HAP-1 (cell line): ENCODE measurements around the gene DAZL.
"Not testable (repeated sequence)": the region's sequence is repeated elsewhere in the genome, so short reads cannot be mapped to it uniquely, and the experiment has no call there.

Source experiments
- DNase-seq, 2 experiments: peaks; one replicate each; pipeline ENCODE4 v3.0.0-alpha.2; 2016 to 2020; ENCODE audit warnings: low spot score in 2 of 2
- H3K27me3 ChIP-seq: fragments of 250-450 bp; sonication (Bioruptor Pico); 2 replicates; pipeline ENCODE4 v1.5.1; 2020; ENCODE audit warnings: low read depth, mild to moderate bottlenecking, moderate library complexity
- H3K36me3 ChIP-seq: fragments of 250-450 bp; sonication (Bioruptor Pico); replicated peaks from 2 replicates; pipeline ENCODE4 v1.5.1; 2020; ENCODE audit warnings: mild to moderate bottlenecking
- H3K4me1 ChIP-seq: fragments of 250-450 bp; sonication (Bioruptor Pico); 2 replicates; pipeline ENCODE4 v1.5.1; 2020; ENCODE audit warnings: mild to moderate bottlenecking
- H3K4me3 ChIP-seq: fragments of 250-450 bp; sonication (Bioruptor Pico); 2 replicates; pipeline ENCODE4 v1.5.1; 2020; ENCODE audit warnings: mild to moderate bottlenecking, moderate library complexity
- H3K9me3 ChIP-seq: fragments of 250-450 bp; sonication (Bioruptor Pico); 2 replicates; pipeline ENCODE4 v1.5.1; 2020; ENCODE audit warnings: mild to moderate bottlenecking, moderate library complexity
- in situ Hi-C: fragments of 300-500 bp; cut with MboI; formaldehyde crosslinking; loops from 3 replicates; pipeline ENCODE4 v1.14.3; 2020; ENCODE audit warnings: low sequenced_read_pairs, inconsistent platforms, mixed read lengths

The DAZL gene

GRCh38 chr3:16604887-16605602 is at the start of gene DAZL:
Gene DAZL, minus strand, starts transcription at chr3:16605423. Its CDS starts 218 bp downstream, at chr3:16605205.
- no peaks in the 10 kb centered on the region for H3K36me3 ChIP-seq
- H3K27me3 ChIP-seq, result no peaks in the 10 kb centered on the region
- H3K9me3 ChIP-seq, result no peaks in the 10 kb centered on the region
- in situ Hi-C loops, result loop anchor here (10.0 kb wide), 1 partner anchor 630 kb away; no protein-coding TSS in a partner anchor
- no peak within 1 kb of the TSS for H3K4me3 ChIP-seq
- H3K4me1 ChIP-seq, result peaks cover 55% of the 10 kb centered on the region
- DNase-seq, result no peak

- Histone ChIP-seq H3K4me1 (peaks cover 34% of the 10 kb centered on the region), H3K27me3 (no peaks in the 10 kb centered on the region), H3K4me3 (no peak overlapping the region), H3K36me3 (peaks cover 16% of the 10 kb centered on the region), H3K9me3 (no peaks in the 10 kb centered on the region)
- no peak for DNase-seq
- in situ Hi-C loops, result no loop called here
These were observed 49.8 kb upstream of the DAZL start for GRCh38 chr3:16654976-16655375.

GRCh38 chr3:16653712-16654111 is 48.5 kb upstream of the DAZL start:
- Histone ChIP-seq H3K27me3 (no peaks in the 10 kb centered on the region), H3K4me1 (peaks cover 29% of the 10 kb centered on the region), H3K9me3 (no peaks in the 10 kb centered on the region), H3K4me3 (no peak overlapping the region), H3K36me3 (peaks cover 20% of the 10 kb centered on the region)
- in situ Hi-C loops, result no loop called here
- DNase-seq, result no peak

- Histone ChIP-seq H3K4me1 (peaks cover 10% of the 10 kb centered on the region), H3K9me3 (peaks cover 3% of the 10 kb centered on the region; the same call in 1 of the 2 replicates), H3K4me3 (no peak overlapping the region), H3K27me3 (no peaks in the 10 kb centered on the region), H3K36me3 (peaks cover 63% of the 10 kb centered on the region)
- in situ Hi-C loops, result no loop called here
- DNase-seq, result no peak
These were observed 42.4 kb upstream of the DAZL start for GRCh38 chr3:16647668-16648067.

GRCh38 chr3:16639806-16640205 is 34.6 kb upstream of the DAZL start:
- no peaks in the 10 kb centered on the region for H3K27me3 ChIP-seq
- in situ Hi-C loops, result no loop called here
- H3K4me3 ChIP-seq, result no peak overlapping the region
- DNase-seq, result no peak
- peaks cover 57% of the 10 kb centered on the region for H3K36me3 ChIP-seq
- no peaks in the 10 kb centered on the region; the same call in none of the 2 replicates for H3K4me1 ChIP-seq
- peaks cover 3% of the 10 kb centered on the region; the same call in 1 of the 2 replicates for H3K9me3 ChIP-seq

- in situ Hi-C loops, result no loop called here
- no peak overlapping the region for H3K4me3 ChIP-seq
- no peaks in the 10 kb centered on the region for H3K9me3 ChIP-seq
- no peaks in the 10 kb centered on the region for H3K27me3 ChIP-seq
- peaks cover 44% of the 10 kb centered on the region for H3K36me3 ChIP-seq
- H3K4me1 ChIP-seq, result no peaks in the 10 kb centered on the region; the same call in 1 of the 2 replicates
- DNase-seq, result no peak
These were observed 28.7 kb upstream of the DAZL start for GRCh38 chr3:16633948-16634347.

- in situ Hi-C loops, result no loop called here
- Histone ChIP-seq H3K4me1 (no peaks in the 10 kb centered on the region; the same call in 1 of the 2 replicates), H3K36me3 (peaks cover 35% of the 10 kb centered on the region), H3K4me3 (no peak overlapping the region), H3K27me3 (no peaks in the 10 kb centered on the region), H3K9me3 (no peaks in the 10 kb centered on the region)
- DNase-seq, result no peak
These were observed 27.2 kb upstream of the DAZL start for GRCh38 chr3:16632395-16632794.

GRCh38 chr3:16618721-16619120 is 13.5 kb upstream of the DAZL start:
- H3K9me3 ChIP-seq, result peaks cover 11% of the 10 kb centered on the region
- DNase-seq, result no peak
- peaks cover 11% of the 10 kb centered on the region; the same call in 1 of the 2 replicates for H3K36me3 ChIP-seq
- H3K4me1 ChIP-seq, result no peaks in the 10 kb centered on the region
- no peaks in the 10 kb centered on the region for H3K27me3 ChIP-seq
- no peak overlapping the region for H3K4me3 ChIP-seq
- in situ Hi-C loops, result no loop called here

GRCh38 chr3:16617155-16617554 is 11.9 kb upstream of the DAZL start:
- H3K4me1 ChIP-seq, H3K27me3 ChIP-seq, H3K36me3 ChIP-seq, H3K4me3 ChIP-seq, DNase-seq, in situ Hi-C loops: not testable (repeated sequence)
- H3K9me3 ChIP-seq, result peaks cover 11% of the 10 kb centered on the region

- no peaks in the 10 kb centered on the region for H3K27me3 ChIP-seq
- H3K4me1 ChIP-seq, result peaks cover 11% of the 10 kb centered on the region
- H3K9me3 ChIP-seq, result peaks cover 11% of the 10 kb centered on the region
- in situ Hi-C loops, result no loop called here
- H3K4me3 ChIP-seq, result no peak overlapping the region
- H3K36me3 ChIP-seq, result 0 out of 2 replicates have a peak, but pooled peaks cover 2% of the 10 kb centered on the region
- DNase-seq, result no peak
These were observed 10.9 kb upstream of the DAZL start for GRCh38 chr3:16616083-16616482.

GRCh38 chr3:16614033-16615031 is 9.1 kb upstream of the DAZL start:
- DNase-seq, result no peak
- no peak overlapping the region for H3K4me3 ChIP-seq
- in situ Hi-C loops, result no loop called here
- H3K36me3 ChIP-seq, result 0 out of 2 replicates have a peak, but pooled peaks cover 2% of the 10 kb centered on the region
- peaks cover 25% of the 10 kb centered on the region for H3K4me1 ChIP-seq
- H3K9me3 ChIP-seq, result peaks cover 11% of the 10 kb centered on the region
- no peaks in the 10 kb centered on the region for H3K27me3 ChIP-seq

GRCh38 chr3:16609927-16610580 is 4.8 kb upstream of the DAZL start:
- H3K27me3 ChIP-seq, result no peaks in the 10 kb centered on the region
- peak; percentile 68 to 94 for DNase-seq
- H3K4me3 ChIP-seq, result no peak overlapping the region
- in situ Hi-C loops, result loop anchor here (10.0 kb wide), 1 partner anchor 625 kb away; no protein-coding TSS in a partner anchor
- H3K36me3 ChIP-seq, result no peaks in the 10 kb centered on the region
- H3K9me3 ChIP-seq, result no peaks in the 10 kb centered on the region
- peaks cover 50% of the 10 kb centered on the region for H3K4me1 ChIP-seq

- H3K9me3 ChIP-seq, result no peaks in the 10 kb centered on the region
- peaks cover 50% of the 10 kb centered on the region for H3K4me1 ChIP-seq
- H3K27me3 ChIP-seq, result no peaks in the 10 kb centered on the region
- no peaks in the 10 kb centered on the region for H3K36me3 ChIP-seq
- H3K4me3 ChIP-seq, result no peak overlapping the region
- in situ Hi-C loops, result loop anchor here (10.0 kb wide), 1 partner anchor 626 kb away; no protein-coding TSS in a partner anchor
- DNase-seq, result peak; percentile 58 to 98
These were observed 3.6 kb upstream of the DAZL start for GRCh38 chr3:16608816-16609215.
